ENCODE results near the gene ZNF48.

Gene ZNF48

GRCh38 chr16:30397776-30398660, 2.8 kb downstream of the ZNF48 start:
- no peak overlapping the region for H3K4me3 Mint-ChIP-seq

GRCh38 chr16:30398661-30399434, 3.6 kb downstream of the ZNF48 start:
- H3K4me1 Mint-ChIP-seq (ENCODE audit: low read depth): peaks cover 45% of the 10 kb centered on the region
- peaks cover 25% of the 10 kb centered on the region for H3K36me3 Mint-ChIP-seq (ENCODE audit: low read depth)
- H3K9me3 Mint-ChIP-seq: no peaks in the 10 kb centered on the region
- no peak overlapping the region for H3K4me3 Mint-ChIP-seq
- no peak overlapping the region for H3K27ac Mint-ChIP-seq
- intact Hi-C loops (cut with micrococcal nuclease): no loop called here
- H3K27me3 Mint-ChIP-seq: peaks cover 28% of the 10 kb centered on the region

More at GRCh38 chr16:30397776-30398660, 2.8 kb downstream of the ZNF48 start:
- H3K27me3 Mint-ChIP-seq: peaks cover 31% of the 10 kb centered on the region
- no peak overlapping the region for H3K27ac Mint-ChIP-seq
- intact Hi-C loops (cut with micrococcal nuclease): no loop called here
- peaks cover 40% of the 10 kb centered on the region for H3K4me1 Mint-ChIP-seq (ENCODE audit: low read depth)
- H3K36me3 Mint-ChIP-seq (ENCODE audit: low read depth): peaks cover 25% of the 10 kb centered on the region
- no peaks in the 10 kb centered on the region for H3K9me3 Mint-ChIP-seq

GRCh38 chr16:30399435-30400186, 4.4 kb downstream of the ZNF48 start:
- Mint-ChIP-seq H3K27ac (peak overlapping the region; percentile 84), H3K9me3 (no peaks in the 10 kb centered on the region), H3K4me3 (peak overlapping the region; percentile 85), H3K36me3 (ENCODE audit: low read depth) (peaks cover 25% of the 10 kb centered on the region), H3K27me3 (peaks cover 26% of the 10 kb centered on the region), H3K4me1 (ENCODE audit: low read depth) (peaks cover 47% of the 10 kb centered on the region)
- intact Hi-C loops (cut with micrococcal nuclease): no loop called here

GRCh38 chr16:30401768-30402425, 6.7 kb downstream of the ZNF48 start:
- H3K36me3 Mint-ChIP-seq (ENCODE audit: low read depth): peaks cover 22% of the 10 kb centered on the region
- no peaks in the 10 kb centered on the region for H3K9me3 Mint-ChIP-seq
- peaks cover 35% of the 10 kb centered on the region for H3K4me1 Mint-ChIP-seq (ENCODE audit: low read depth)
- intact Hi-C loops (cut with micrococcal nuclease): no loop called here
- H3K27me3 Mint-ChIP-seq: peaks cover 20% of the 10 kb centered on the region
- no peak overlapping the region for H3K27ac Mint-ChIP-seq
- no peak overlapping the region for H3K4me3 Mint-ChIP-seq

- Mint-ChIP-seq H3K27me3 (peaks cover 4% of the 10 kb centered on the region), H3K27ac (peak overlapping the region; percentile 59), H3K4me1 (ENCODE audit: low read depth) (peaks cover 51% of the 10 kb centered on the region), H3K36me3 (ENCODE audit: low read depth) (peaks cover 17% of the 10 kb centered on the region), H3K4me3 (peak overlapping the region; percentile 79), H3K9me3 (no peaks in the 10 kb centered on the region)
- intact Hi-C loops (cut with micrococcal nuclease): loop anchor here (5.0 kb wide), 2 partner anchors 34 to 54 kb away; partner anchors contain the start of genes MYL11 and TBC1D10B
Observed at GRCh38 chr16:30406795-30407101, 11.5 kb downstream of the ZNF48 start.

- Mint-ChIP-seq H3K36me3 (ENCODE audit: low read depth) (peaks cover 22% of the 10 kb centered on the region), H3K27ac (peak within 1 kb of the TSS; percentile 59), H3K4me1 (ENCODE audit: low read depth) (peaks cover 50% of the 10 kb centered on the region), H3K27me3 (peaks cover 1% of the 10 kb centered on the region), H3K9me3 (no peaks in the 10 kb centered on the region), H3K4me3 (peak within 1 kb of the TSS; percentile 79)
- intact Hi-C loops (cut with micrococcal nuclease): loop anchor here (5.0 kb wide), 2 partner anchors 35 to 55 kb away; partner anchors contain the start of genes MYL11 and TBC1D10B
Observed at GRCh38 chr16:30407102-30407803, 12.0 kb downstream of the ZNF48 start, which contains the start of gene ZNF771. Gene ZNF771 (plus strand): TSS chr16:30407606. CDS start chr16:30408054, 448 bp downstream.

- H3K27me3 Mint-ChIP-seq: peaks cover 1% of the 10 kb centered on the region
- peaks cover 25% of the 10 kb centered on the region for H3K36me3 Mint-ChIP-seq (ENCODE audit: low read depth)
- H3K4me3 Mint-ChIP-seq: peak overlapping the region; percentile 79
- H3K9me3 Mint-ChIP-seq: no peaks in the 10 kb centered on the region
- intact Hi-C loops (cut with micrococcal nuclease): loop anchor here (5.0 kb wide), 2 partner anchors 36 to 56 kb away; partner anchors contain the start of genes MYL11 and TBC1D10B
- peaks cover 46% of the 10 kb centered on the region for H3K4me1 Mint-ChIP-seq (ENCODE audit: low read depth)
- H3K27ac Mint-ChIP-seq: peak overlapping the region; percentile 59
Observed at GRCh38 chr16:30407804-30408534, 12.7 kb downstream of the ZNF48 start.

GRCh38 chr16:30409125-30410060, 14.2 kb downstream of the ZNF48 start:
- H3K27me3 Mint-ChIP-seq: peaks cover 1% of the 10 kb centered on the region
- H3K36me3 Mint-ChIP-seq (ENCODE audit: low read depth): peaks cover 32% of the 10 kb centered on the region
- no peak overlapping the region for H3K4me3 Mint-ChIP-seq
- no peaks in the 10 kb centered on the region for H3K9me3 Mint-ChIP-seq
- H3K27ac Mint-ChIP-seq: peak overlapping the region; percentile 39
- H3K4me1 Mint-ChIP-seq (ENCODE audit: low read depth): peaks cover 35% of the 10 kb centered on the region
- intact Hi-C loops (cut with micrococcal nuclease): loop anchor here (5.0 kb wide), 2 partner anchors 37 to 57 kb away; partner anchors contain the start of genes MYL11 and TBC1D10B

GRCh38 chr16:30413112-30413806, 18.0 kb downstream of the ZNF48 start:
- Mint-ChIP-seq H3K36me3 (ENCODE audit: low read depth) (peaks cover 24% of the 10 kb centered on the region), H3K27me3 (no peaks in the 10 kb centered on the region), H3K27ac (no peak overlapping the region), H3K4me3 (no peak overlapping the region), H3K9me3 (no peaks in the 10 kb centered on the region), H3K4me1 (ENCODE audit: low read depth) (peaks cover 31% of the 10 kb centered on the region)
- intact Hi-C loops (cut with micrococcal nuclease): no loop called here

- Mint-ChIP-seq H3K9me3 (no peaks in the 10 kb centered on the region), H3K27ac (no peak overlapping the region), H3K36me3 (ENCODE audit: low read depth) (peaks cover 24% of the 10 kb centered on the region), H3K27me3 (no peaks in the 10 kb centered on the region), H3K4me1 (ENCODE audit: low read depth) (peaks cover 24% of the 10 kb centered on the region), H3K4me3 (no peak overlapping the region)
- intact Hi-C loops (cut with micrococcal nuclease): no loop called here
Observed at GRCh38 chr16:30414159-30414558, 18.9 kb downstream of the ZNF48 start.

- Mint-ChIP-seq H3K27ac (no peak overlapping the region), H3K4me1 (ENCODE audit: low read depth) (peaks cover 11% of the 10 kb centered on the region), H3K4me3 (no peak overlapping the region), H3K36me3 (ENCODE audit: low read depth) (peaks cover 33% of the 10 kb centered on the region), H3K9me3 (no peaks in the 10 kb centered on the region), H3K27me3 (no peaks in the 10 kb centered on the region)
- intact Hi-C loops (cut with micrococcal nuclease): no loop called here
Observed at GRCh38 chr16:30416047-30416603, 20.9 kb downstream of the ZNF48 start.

All from dendritic cell treated with granulocyte-macrophage colony-stimulating factor and Interleukin-4, amounts not matched to agents 40 ng/mL and 50 ng/mL, for 4 days (primary cell).